NCI-H1105 (cell line): ENCODE results near the gene GRHPR.
"Not testable (repeated sequence)": the region's sequence is repeated elsewhere in the genome, so short reads cannot be mapped to it uniquely, and the experiment has no call there.

ENCODE experiments used
- DNase-seq: peaks from one replicate; lab custom pipeline; 2025; lab: John Stamatoyannopoulos, UW

Gene GRHPR

GRCh38 chr9:37447111-37447510 lies 24.6 kb downstream of the GRHPR start:
- DNase-seq: no peak

GRCh38 chr9:37449862-37450632 lies 27.6 kb downstream of the GRHPR start:
- no peak for DNase-seq

- DNase-seq: no peak
Measured at GRCh38 chr9:37451628-37452027, 29.1 kb downstream of the GRHPR start.

- DNase-seq: no peak
Measured at GRCh38 chr9:37452611-37453010, 30.1 kb downstream of the GRHPR start.

- DNase-seq: no peak
Measured at GRCh38 chr9:37453827-37454226, 31.3 kb downstream of the GRHPR start.

- no peak for DNase-seq
Measured at GRCh38 chr9:37454238-37454637, 31.7 kb downstream of the GRHPR start.

- no peak for DNase-seq
Measured at GRCh38 chr9:37455884-37456647, 33.6 kb downstream of the GRHPR start.

- no peak for DNase-seq
Measured at GRCh38 chr9:37456817-37457216, 34.3 kb downstream of the GRHPR start.

GRCh38 chr9:37464006-37464405 lies 41.5 kb downstream of the GRHPR start:
- DNase-seq: no peak

- peak; percentile 94 for DNase-seq
Measured at GRCh38 chr9:37464426-37465248, 42.1 kb downstream of the GRHPR start.

- peak; percentile 100 for DNase-seq
Measured at GRCh38 chr9:37465249-37466036, 42.9 kb downstream of the GRHPR start, which contains the start of gene ZBTB5. TSS of gene ZBTB5 (minus strand) at chr9:37465450. CDS start at chr9:37442551, 22,899 bp downstream.

GRCh38 chr9:37466037-37466709 lies 43.7 kb downstream of the GRHPR start:
- peak; percentile 20 for DNase-seq

- not testable (repeated sequence) for DNase-seq
Measured at GRCh38 chr9:37467530-37467929, 45.0 kb downstream of the GRHPR start.

GRCh38 chr9:37468620-37469019 lies 46.1 kb downstream of the GRHPR start:
- no peak for DNase-seq

GRCh38 chr9:37471942-37472684 lies 49.6 kb downstream of the GRHPR start:
- DNase-seq: no peak

GRCh38 chr9:37473982-37474381 lies 51.5 kb downstream of the GRHPR start:
- DNase-seq: not testable (repeated sequence)

GRCh38 chr9:37474438-37474837 lies 51.9 kb downstream of the GRHPR start:
- DNase-seq: no peak

- no peak for DNase-seq
Measured at GRCh38 chr9:37476930-37477329, 54.4 kb downstream of the GRHPR start.

- not testable (repeated sequence) for DNase-seq
Measured at GRCh38 chr9:37477443-37477842, 54.9 kb downstream of the GRHPR start.

- not testable (repeated sequence) for DNase-seq
Measured at GRCh38 chr9:37477987-37478619, 55.6 kb downstream of the GRHPR start.
